OCI-M2 (cell line): ENCODE data around the gene UGCG.
"Not testable (repeated sequence)": the region's sequence is repeated elsewhere in the genome, so short reads cannot be mapped to it uniquely, and the experiment has no call there.

Experiments used
- DNase-seq: peaks from one replicate; lab custom pipeline; 2025; ENCODE audit not compliant: unreplicated experiment; lab: John Stamatoyannopoulos, UW

The UGCG gene

GRCh38 chr9:111890334-111890733 lies 6.3 kb upstream of the UGCG start:
- no peak for DNase-seq

GRCh38 chr9:111890867-111891266 lies 5.7 kb upstream of the UGCG start:
- DNase-seq: not testable (repeated sequence)

GRCh38 chr9:111891910-111892499 lies 4.6 kb upstream of the UGCG start:
- DNase-seq: no peak

GRCh38 chr9:111896942-111897600 lies 457 bp downstream of the UGCG start:
- no peak for DNase-seq

GRCh38 chr9:111897601-111898137 lies 1.1 kb downstream of the UGCG start:
- DNase-seq: no peak

- no peak for DNase-seq
Observed at GRCh38 chr9:111898331-111899096, 1.9 kb downstream of the UGCG start.

GRCh38 chr9:111900151-111900857 lies 3.7 kb downstream of the UGCG start:
- DNase-seq: no peak

- no peak for DNase-seq
Observed at GRCh38 chr9:111900858-111901612, 4.4 kb downstream of the UGCG start.

GRCh38 chr9:111902391-111903139 lies 6.0 kb downstream of the UGCG start:
- no peak for DNase-seq

- DNase-seq: not testable (repeated sequence)
Observed at GRCh38 chr9:111903535-111903934, 6.9 kb downstream of the UGCG start.

- DNase-seq: no peak
Observed at GRCh38 chr9:111904026-111904425, 7.4 kb downstream of the UGCG start.

- DNase-seq: no peak
Observed at GRCh38 chr9:111904891-111905291, 8.3 kb downstream of the UGCG start.

- DNase-seq: no peak
Observed at GRCh38 chr9:111907147-111907546, 10.5 kb downstream of the UGCG start.

GRCh38 chr9:111909444-111909843 lies 12.8 kb downstream of the UGCG start:
- DNase-seq: no peak

GRCh38 chr9:111910428-111910827 lies 13.8 kb downstream of the UGCG start:
- no peak for DNase-seq

- DNase-seq: no peak
Observed at GRCh38 chr9:111913159-111913558, 16.5 kb downstream of the UGCG start.

- DNase-seq: no peak
Observed at GRCh38 chr9:111914749-111915424, 18.3 kb downstream of the UGCG start.

GRCh38 chr9:111915425-111915758 lies 18.8 kb downstream of the UGCG start:
- no peak for DNase-seq

- no peak for DNase-seq
Observed at GRCh38 chr9:111916234-111916645, 19.6 kb downstream of the UGCG start.
